GDM1 (cell line): ENCODE results near the gene AQR.
"Not testable (repeated sequence)": the region's sequence is repeated elsewhere in the genome, so short reads cannot be mapped to it uniquely, and the experiment has no call there.

Experiments
- DNase-seq: peaks from one replicate; lab custom pipeline; 2025; lab: John Stamatoyannopoulos, UW

The AQR gene

DNA sequence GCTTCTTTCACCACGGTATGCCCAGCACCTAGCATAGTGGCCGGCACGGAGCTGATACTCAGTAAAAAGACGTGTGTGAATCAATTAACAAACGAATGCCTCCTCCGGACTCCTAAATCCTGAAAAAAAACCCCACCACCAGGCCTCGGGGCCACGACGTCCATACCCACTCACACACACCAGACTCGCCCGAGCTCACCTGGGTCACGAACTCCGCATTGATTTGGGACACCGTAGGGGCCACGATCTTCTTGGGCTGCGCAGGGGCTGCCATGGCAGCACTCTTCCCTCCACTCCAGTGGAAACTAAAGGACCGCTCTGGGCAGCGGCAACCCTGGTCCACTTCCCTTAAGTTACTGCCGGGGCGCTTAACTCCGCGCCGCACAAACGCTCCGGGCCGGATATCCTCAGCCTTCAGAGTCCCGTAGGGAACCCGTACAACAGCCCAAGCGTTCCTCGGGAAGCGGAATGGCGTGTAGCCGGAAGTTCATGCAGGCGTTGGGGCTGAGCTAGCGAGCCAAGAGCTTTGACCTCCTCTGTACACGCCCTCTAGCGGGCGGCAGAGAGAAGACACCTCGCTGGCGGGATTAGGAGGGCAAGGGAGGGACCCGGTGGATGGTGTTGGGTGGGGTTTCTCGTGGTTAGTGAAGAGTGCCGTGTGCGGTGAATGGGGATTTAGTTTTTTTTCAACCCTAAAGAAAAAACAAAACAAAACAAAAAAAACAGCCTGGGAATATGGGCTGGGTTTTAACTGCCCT lies at the start of gene AQR:
AQR (minus strand) TSS at position 403 of the 758 bp plus-strand sequence; CDS start at position 274, 129 bp downstream.
- peak; percentile 96 for DNase-seq

DNA sequence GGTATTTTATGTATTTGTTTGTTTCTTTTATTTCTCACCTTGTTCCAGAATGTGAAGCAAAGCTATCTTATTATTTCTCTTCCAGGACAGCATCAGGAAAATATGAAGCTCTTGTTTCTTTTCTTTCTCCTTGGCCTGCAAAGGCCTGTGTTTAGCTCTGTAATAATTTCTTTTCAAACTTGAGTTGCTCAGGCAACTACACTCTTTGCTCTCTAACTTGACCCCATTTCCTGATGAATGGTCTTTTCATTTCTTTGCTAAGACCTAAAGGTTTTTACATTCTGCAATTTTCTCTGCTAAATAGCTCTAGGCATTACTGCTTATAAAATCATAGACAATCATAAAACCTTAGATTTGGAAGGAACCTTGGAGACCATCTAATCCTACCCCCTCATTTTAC lies 44.7 kb upstream of the AQR start:
- no peak for DNase-seq

DNA sequence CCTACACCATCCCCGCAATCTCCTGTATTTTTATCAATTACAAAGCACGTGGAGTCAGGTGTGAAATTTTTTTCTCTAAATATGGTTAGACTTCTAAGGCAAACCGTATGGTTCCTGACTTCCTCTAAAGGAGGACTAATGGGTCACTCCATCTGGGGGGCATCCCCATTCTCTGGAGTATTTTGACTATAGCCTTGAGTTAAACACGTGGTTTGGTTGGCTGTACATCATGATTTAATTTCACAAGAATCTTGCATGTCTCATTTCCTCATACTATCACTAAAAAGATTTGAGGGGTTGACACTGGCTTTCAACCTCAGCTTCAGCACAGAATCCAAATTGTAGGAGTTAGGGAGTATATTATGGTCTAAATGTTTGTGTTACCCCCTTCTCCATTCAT lies 43.8 kb upstream of the AQR start:
- DNase-seq = no peak

GRCh38 chr15:35007397-35007796 lies 37.9 kb upstream of the AQR start:
- no peak for DNase-seq

DNA sequence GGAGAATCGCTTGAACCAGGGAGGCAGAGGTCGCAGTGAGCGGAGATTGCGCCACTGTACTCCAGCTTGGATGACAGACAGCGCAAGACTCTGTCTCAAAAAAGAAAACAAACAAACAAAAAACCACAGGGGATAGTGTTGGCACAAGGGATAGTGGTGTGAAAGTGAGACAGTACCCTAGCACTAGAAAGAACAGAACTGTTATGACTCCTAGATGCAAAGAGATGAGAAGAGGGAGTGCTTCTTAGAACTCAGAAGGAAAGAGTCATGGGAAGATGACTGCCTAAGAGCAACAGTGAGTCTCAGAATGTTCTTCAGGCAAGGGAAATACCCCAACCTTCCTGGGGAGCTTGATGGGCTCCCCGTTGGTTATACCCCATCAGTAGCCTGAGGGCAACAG lies 36.4 kb upstream of the AQR start:
- DNase-seq = no peak

GRCh38 chr15:35003928-35004327 lies 34.4 kb upstream of the AQR start:
- no peak for DNase-seq

DNA sequence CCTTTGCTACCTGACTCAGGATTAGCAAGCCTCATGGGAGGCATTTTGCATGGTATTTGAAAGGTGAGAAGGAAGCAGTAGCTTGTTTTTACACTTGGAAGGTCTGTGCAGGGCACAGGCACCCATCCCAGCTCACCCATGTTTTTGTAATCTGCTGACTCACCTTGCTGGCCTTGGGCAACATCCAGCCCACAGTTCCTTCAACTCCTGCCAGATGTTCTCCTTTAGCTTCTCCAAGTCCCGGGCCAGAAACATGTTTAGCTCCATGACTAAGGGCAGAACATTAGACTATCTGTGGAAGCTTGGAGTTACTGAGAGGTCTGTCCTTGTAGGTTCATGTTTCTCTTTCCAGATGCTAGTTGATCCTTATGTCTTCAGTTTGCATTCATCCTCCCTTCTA lies 31.0 kb upstream of the AQR start:
- no peak for DNase-seq

GRCh38 chr15:34999906-35000305 lies 30.4 kb upstream of the AQR start:
- no peak for DNase-seq

DNA sequence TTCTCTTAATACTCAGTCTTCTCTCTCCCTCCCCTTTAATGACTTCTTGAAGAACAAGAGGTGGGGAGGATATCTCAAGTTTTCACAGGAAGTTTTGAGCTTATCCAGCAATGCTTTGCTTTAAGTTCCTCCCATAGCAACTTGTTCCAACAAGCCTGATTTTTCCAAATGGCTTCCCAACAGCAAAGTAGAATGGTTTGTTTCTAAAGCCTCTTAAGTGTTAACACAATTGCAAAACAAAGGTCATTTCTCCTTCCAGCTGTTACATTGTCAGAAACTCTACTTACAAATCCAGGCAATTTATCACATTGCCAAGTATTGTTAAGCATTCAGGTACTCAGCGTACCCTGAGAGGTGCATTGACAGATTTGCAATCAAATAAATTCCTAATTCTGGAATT lies 25.4 kb upstream of the AQR start:
- DNase-seq = no peak

GRCh38 chr15:34993877-34994276 lies 24.3 kb upstream of the AQR start:
- DNase-seq = no peak

DNA sequence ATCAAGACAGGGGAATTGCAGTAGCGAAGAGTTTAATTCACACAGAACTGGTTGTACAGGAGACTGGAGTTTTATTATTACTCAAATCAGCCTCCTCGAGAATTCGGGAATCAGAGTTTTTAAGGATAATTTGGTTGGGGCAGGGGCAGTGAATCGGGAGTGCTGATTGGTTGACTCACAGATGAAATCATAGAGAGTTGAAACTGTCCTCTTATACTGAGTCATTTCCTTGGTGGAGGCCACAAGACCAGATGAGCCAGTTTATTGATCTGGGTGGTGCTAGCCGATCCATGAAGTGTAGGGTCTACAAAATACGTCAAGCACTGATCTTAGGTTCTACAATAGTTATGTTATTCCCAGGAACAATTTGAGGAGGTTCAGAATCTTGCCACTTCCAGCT lies 23.9 kb upstream of the AQR start:
- DNase-seq = no peak

GRCh38 chr15:34988027-34988902 lies 18.7 kb upstream of the AQR start, which contains the start of gene ZNF770:
ZNF770 (minus strand) TSS chr15:34988287; CDS start chr15:34983434, 4,853 bp downstream.
- DNase-seq = peak; percentile 75

- no peak for DNase-seq
Observed at GRCh38 chr15:34987609-34988026, 18.1 kb upstream of the AQR start.

DNA sequence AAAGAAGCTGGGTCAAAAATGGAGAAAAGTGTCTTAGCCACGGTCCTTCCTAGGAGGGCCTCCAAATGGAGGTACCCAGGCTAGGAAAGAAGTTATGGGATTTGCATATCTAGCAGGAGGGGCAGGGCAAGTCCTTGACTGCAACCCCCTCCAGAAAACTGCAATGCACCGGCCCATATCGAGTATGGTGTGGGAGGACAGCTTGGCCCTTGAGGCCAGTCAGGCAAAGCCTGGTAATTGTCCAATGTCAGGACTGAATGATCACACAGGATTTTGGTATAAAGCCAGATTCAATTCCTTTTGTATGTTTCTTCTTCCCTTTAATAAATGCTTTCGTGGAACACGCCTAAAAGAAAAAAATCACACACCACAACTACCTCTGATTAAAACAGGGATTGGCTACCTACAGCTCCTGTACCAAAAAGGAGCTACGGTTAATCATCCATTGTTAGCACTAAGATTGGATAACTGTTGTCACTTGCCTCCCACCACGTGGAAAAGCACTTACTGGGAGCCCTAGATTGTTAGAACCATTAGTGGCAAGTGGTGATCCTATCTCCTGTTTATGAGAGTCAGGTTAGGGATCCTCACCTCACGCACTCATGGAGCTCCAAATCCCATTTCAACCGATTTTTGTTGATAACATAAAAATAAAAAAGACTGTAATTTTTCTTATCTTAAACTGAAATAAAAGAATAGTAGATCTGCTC lies 17.4 kb upstream of the AQR start:
- no peak for DNase-seq

GRCh38 chr15:34986326-34986725 lies 16.8 kb upstream of the AQR start:
- no peak for DNase-seq

DNA sequence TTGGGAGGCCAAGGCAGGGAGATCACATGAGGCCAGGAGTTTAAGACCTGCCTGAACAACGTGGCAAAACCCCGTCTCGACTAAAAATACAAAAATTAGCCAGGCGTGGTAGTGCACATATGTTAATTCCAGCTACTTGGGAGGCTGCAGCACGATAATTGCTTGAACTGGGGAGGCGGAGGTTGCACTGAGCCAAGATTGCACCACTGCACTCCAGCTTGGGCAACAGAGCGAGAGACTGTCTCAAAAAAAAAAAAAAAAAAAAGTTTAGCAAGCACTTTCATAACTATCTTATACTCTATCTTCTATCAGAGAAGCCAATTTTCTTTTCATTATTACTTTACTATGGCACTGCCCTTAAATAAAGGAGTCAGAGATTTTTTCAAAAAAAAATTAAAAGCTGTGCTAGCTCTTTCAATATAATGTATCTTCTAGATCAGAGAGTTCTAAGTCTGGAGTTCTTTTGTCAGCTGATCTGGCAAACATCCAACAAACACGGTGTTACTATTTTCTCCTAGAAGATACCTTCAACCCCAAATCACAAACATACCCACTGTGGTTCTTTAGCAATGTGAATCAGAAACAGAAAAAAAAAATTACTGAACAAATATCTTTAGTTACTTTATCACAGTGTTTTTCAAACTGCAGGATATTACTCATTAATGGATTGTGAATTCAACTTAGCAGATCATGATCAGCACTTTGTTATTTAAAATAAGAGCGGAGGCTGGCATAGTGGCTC lies 15.5 kb upstream of the AQR start:
- DNase-seq = no peak

DNA sequence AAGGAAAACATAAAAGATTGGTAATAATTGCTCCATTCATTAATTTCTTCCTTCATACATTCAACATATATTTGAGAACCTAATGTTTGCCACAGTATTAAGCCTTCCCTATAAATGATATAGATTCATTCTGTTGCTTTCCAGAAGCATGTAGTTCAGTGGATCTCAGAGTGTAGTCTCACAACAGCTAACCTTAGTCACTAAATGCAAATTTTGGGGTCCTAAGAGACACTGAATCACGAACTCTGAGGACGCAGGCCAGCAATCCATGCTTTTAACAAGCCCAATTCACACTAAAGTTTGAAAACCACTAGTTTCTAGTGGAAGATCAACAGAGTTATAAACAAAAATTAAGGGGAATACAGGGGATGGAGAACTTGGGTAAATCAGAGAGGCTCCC lies 7.2 kb upstream of the AQR start:
- DNase-seq = no peak

DNA sequence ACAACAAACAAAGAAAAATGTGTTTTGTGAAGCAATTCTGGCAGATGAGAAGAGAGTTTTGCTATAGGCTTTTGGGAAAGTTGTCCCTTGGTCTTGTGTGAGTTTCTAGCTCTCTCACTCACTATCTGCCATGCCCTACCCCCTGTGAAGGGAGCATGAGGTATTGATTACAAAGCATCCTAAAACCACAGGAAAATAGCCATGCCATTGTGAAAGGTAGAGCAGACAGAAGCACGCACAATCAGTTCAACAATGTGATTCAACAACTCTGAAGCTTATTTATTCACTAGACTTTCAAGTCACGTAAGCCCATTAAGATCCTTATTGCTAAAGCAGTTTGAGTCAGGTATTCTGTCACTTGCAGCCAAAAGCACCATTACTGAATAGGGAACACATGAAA lies 6.5 kb upstream of the AQR start:
- no peak for DNase-seq

DNA sequence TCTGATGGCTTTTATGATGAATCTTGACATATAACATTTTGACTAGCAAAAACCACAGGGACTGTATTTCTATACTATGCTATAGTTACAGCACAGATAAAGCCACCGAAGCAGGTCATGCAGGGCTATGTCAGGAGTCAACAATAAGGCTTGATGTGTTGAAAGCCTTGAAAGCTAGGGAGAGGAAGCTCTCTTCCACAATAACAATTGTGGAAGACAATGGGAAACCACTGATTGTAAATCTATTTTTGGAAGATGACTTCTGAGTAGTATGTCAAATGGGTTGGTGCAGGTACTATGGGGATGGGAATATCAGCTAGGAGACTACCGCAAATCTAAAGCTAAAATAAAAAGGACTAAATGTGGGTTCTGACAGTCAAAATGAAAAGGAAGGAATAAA lies 4.0 kb upstream of the AQR start:
- no peak for DNase-seq

DNA sequence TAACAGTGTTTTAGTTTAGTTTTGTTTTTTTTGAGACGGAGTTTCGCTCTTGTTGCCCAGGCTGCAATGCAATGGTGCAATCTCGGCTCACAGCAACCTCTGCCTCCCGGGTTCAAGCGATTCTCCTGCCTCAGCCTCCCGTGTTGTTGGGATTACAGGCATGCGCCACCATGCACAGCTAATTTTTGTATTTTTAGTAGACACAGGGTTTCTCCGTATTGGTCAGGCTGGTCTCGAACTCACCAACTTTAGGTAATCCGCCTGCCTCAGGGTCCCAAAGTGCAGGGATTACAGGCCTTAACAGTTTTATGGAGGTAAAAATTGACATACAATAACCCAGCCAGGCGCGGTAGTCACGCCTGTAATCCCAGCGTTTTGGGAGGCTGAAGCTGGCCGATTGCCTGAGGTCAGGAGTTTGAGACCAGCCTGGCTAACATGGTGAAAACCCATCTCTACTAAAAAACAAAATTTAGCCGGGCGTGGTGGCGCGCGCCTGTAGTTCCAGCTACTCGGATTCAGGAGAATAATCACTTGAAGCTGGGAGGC lies 629 bp upstream of the AQR start:
- DNase-seq = not testable (repeated sequence)

- no peak for DNase-seq
Observed at GRCh38 chr15:34964277-34964676, 5.3 kb downstream of the AQR start.

- no peak for DNase-seq
Observed at GRCh38 chr15:34953851-34954250, 15.7 kb downstream of the AQR start.
